H9 (cell line): ENCODE data around the gene TTC3. TPM values are rescaled to one million over a fixed set of nuclear protein-coding genes. Genes with fewer than 3 reads are reported as not detected.

ENCODE experiments used
- DNase-seq: peaks from one replicate; pipeline ENCODE4 v3.0.0-alpha.2; 2017
- H2AFZ ChIP-seq: one replicate; pipeline ENCODE4 v1.6.1; 2013; ENCODE audit warnings: mild to moderate bottlenecking, low read length, control low read depth, moderate library complexity
- H2AK5ac ChIP-seq: 2 replicates; pipeline ENCODE4 v1.6.1; 2013; ENCODE audit warnings: low read length, control low read depth, mixed read lengths; ENCODE audit not compliant: insufficient read length
- H2BK120ac ChIP-seq: one replicate; pipeline ENCODE4 v1.6.1; 2013; ENCODE audit warnings: low read depth, mild to moderate bottlenecking, low read length, control low read depth, inconsistent platforms; ENCODE audit not compliant: poor library complexity, severe bottlenecking
- H2BK12ac ChIP-seq: 2 replicates; pipeline ENCODE4 v1.6.1; 2013; ENCODE audit warnings: low read length, control low read depth, mixed read lengths, low read depth; ENCODE audit not compliant: insufficient read length
- H2BK15ac ChIP-seq: 2 replicates; pipeline ENCODE4 v1.6.1; 2013; ENCODE audit warnings: low read depth, low read length, control low read depth
- H2BK20ac ChIP-seq: one replicate; pipeline ENCODE4 v1.6.1; 2013; ENCODE audit warnings: low read depth, mild to moderate bottlenecking, low read length, control low read depth, inconsistent platforms; ENCODE audit not compliant: poor library complexity, severe bottlenecking
- H2BK5ac ChIP-seq: 2 replicates; pipeline ENCODE4 v1.6.1; 2013; ENCODE audit warnings: low read length, control low read depth, mixed read lengths; ENCODE audit not compliant: insufficient read length
- H3K14ac ChIP-seq: 2 replicates; pipeline ENCODE4 v1.6.1; 2013; ENCODE audit warnings: low read length, control low read depth; ENCODE audit not compliant: insufficient read depth
- H3K18ac ChIP-seq: 2 replicates; pipeline ENCODE4 v1.6.1; 2013; ENCODE audit warnings: low read depth, mild to moderate bottlenecking, mixed read lengths, low read length, control low read depth; ENCODE audit not compliant: insufficient read length
- H3K23ac ChIP-seq: 2 replicates; pipeline ENCODE4 v1.6.1; 2013; ENCODE audit warnings: low read length, control low read depth, mixed read lengths, low read depth; ENCODE audit not compliant: insufficient read length
- H3K23me2 ChIP-seq: 2 replicates; pipeline ENCODE4 v1.6.1; 2013; ENCODE audit warnings: low read depth, mild to moderate bottlenecking, mixed read lengths, low read length, control low read depth; ENCODE audit not compliant: insufficient read length, poor library complexity, severe bottlenecking
- H3K27ac ChIP-seq: 2 replicates; pipeline ENCODE4 v1.5.1; 2013; ENCODE audit warnings: low read length, control low read depth, mixed read lengths, low read depth; ENCODE audit not compliant: insufficient read length
- H3K27me3 ChIP-seq: 2 replicates; pipeline ENCODE4 v1.6.1; 2013; ENCODE audit warnings: low read length, control low read depth, inconsistent platforms; ENCODE audit not compliant: insufficient read depth
- H3K4ac ChIP-seq: 2 replicates; pipeline ENCODE4 v1.6.1; 2013; ENCODE audit warnings: low read depth, mild to moderate bottlenecking, control low read depth, inconsistent platforms, low read length, moderate library complexity
- H3K4me1 ChIP-seq: 2 replicates; pipeline ENCODE4 v1.6.1; 2013; ENCODE audit warnings: low read length, control low read depth, inconsistent platforms; ENCODE audit not compliant: insufficient read depth
- H3K4me2 ChIP-seq: 2 replicates; pipeline ENCODE4 v1.6.1; 2013; ENCODE audit warnings: low read length, control low read depth, mixed read lengths; ENCODE audit not compliant: insufficient read length, insufficient read depth
- H3K56ac ChIP-seq: 2 replicates; pipeline ENCODE4 v1.6.1; 2013; ENCODE audit warnings: low read depth, mild to moderate bottlenecking, mixed read lengths, low read length, control low read depth; ENCODE audit not compliant: insufficient read length
- H3K79me1 ChIP-seq: 2 replicates; pipeline ENCODE4 v1.6.1; 2013; ENCODE audit warnings: low read depth, mild to moderate bottlenecking, moderate library complexity, low read length, control low read depth, inconsistent platforms; ENCODE audit not compliant: insufficient read depth, poor library complexity, severe bottlenecking
- H3K79me2 ChIP-seq: 2 replicates; pipeline ENCODE4 v1.6.1; 2013; ENCODE audit warnings: low read length, control low read depth, inconsistent platforms; ENCODE audit not compliant: insufficient read depth
- H3K9ac ChIP-seq: 2 replicates; pipeline ENCODE4 v1.6.1; 2013; ENCODE audit warnings: low read length, control low read depth, mixed read lengths; ENCODE audit not compliant: insufficient read length; ENCODE audit errors: extremely low read depth
- H3K9me3 ChIP-seq: one replicate; pipeline ENCODE4 v1.6.1; 2013; ENCODE audit warnings: low read depth, low read length, inconsistent platforms; ENCODE audit not compliant: control insufficient read depth
- H3T11ph ChIP-seq: one replicate; pipeline ENCODE4 v1.6.1; 2013; ENCODE audit warnings: mild to moderate bottlenecking, low read length, control low read depth, inconsistent platforms
- H4K20me1 ChIP-seq: one replicate; pipeline ENCODE4 v1.6.1; 2013; ENCODE audit not compliant: control insufficient read depth, insufficient read length, insufficient read depth
- H4K5ac ChIP-seq: 2 replicates; pipeline ENCODE4 v1.6.1; 2013; ENCODE audit warnings: low read depth, mild to moderate bottlenecking, mixed read lengths, low read length, control low read depth; ENCODE audit not compliant: insufficient read length
- H4K8ac ChIP-seq: replicated peaks from 2 replicates; pipeline ENCODE4 v1.6.1; 2013; ENCODE audit warnings: low read length, control low read depth, mixed read lengths, low read depth; ENCODE audit not compliant: insufficient read length
- H4K91ac ChIP-seq: 2 replicates; pipeline ENCODE4 v1.6.1; 2013; ENCODE audit warnings: low read depth, mild to moderate bottlenecking, moderate library complexity, mixed read lengths, low read length, control low read depth; ENCODE audit not compliant: insufficient read length
- H3K27ac Mint-ChIP-seq, 3 experiments: 2 replicates in 2 of 3; 3 replicates in 1 of 3; pipeline ENCODE4 v1.8.0; 2020 to 2021; ENCODE audit warnings: mixed read lengths in 3 of 3, mild to moderate bottlenecking in 1 of 3, moderate library complexity in 1 of 3
- H3K27me3 Mint-ChIP-seq: 2 replicates; pipeline ENCODE4 v1.8.0; 2021; ENCODE audit warnings: low read depth, mild to moderate bottlenecking, moderate library complexity, mixed read lengths
- H3K36me3 Mint-ChIP-seq, 3 experiments: 2 replicates in 2 of 3; 3 replicates in 1 of 3; pipeline ENCODE4 v1.8.0; 2020 to 2021; ENCODE audit warnings: low read depth in 3 of 3, mixed read lengths in 3 of 3; ENCODE audit not compliant: insufficient read depth in 1 of 3
- H3K4me1 Mint-ChIP-seq, 2 experiments: 2 replicates each; pipeline ENCODE4 v1.8.0; 2020; ENCODE audit warnings: mixed read lengths in 2 of 2
- H3K4me3 Mint-ChIP-seq, 2 experiments: 2 replicates in 1 of 2; 3 replicates in 1 of 2; pipeline ENCODE4 v1.8.0; 2020 to 2021; ENCODE audit warnings: mild to moderate bottlenecking in 2 of 2, mixed read lengths in 2 of 2, moderate library complexity in 1 of 2
- H3K9me3 Mint-ChIP-seq, 2 experiments: 2 replicates in 1 of 2; 3 replicates in 1 of 2; pipeline ENCODE4 v1.8.0; 2020; ENCODE audit warnings: mild to moderate bottlenecking in 2 of 2, mixed read lengths in 2 of 2, moderate library complexity in 1 of 2
- WGBS: extraction: QIAGEN DNeasy Blood & Tissue Kit; methylation state at CpG from one replicate; pipeline ENCODE4 v1.1.7; 2013; ENCODE audit warnings: missing lambda C conversion rate, low lambda C conversion rate, mixed read lengths; ENCODE audit not compliant: insufficient read length; ENCODE audit errors: extremely low coverage; 5-methylcytosine and 5-hydroxymethylcytosine counted together
- total RNA-seq: library from RNA; stranded (reverse); gene quantifications from 2 replicates; pipeline ENCODE4 v1.2.1, GENCODE V29; 2021
- TF ChIP-seq, protein P1 (sequence below): fragments of 200-600 bp; sonication (generic); conservative IDR thresholded peaks from 3 replicates; pipeline ENCODE4 v1.8.0; 2021; ENCODE audit warnings: antibody characterized with exemption, mild to moderate bottlenecking

Gene TTC3
- total RNA-seq, 1 experiment from 2014 or later: 46.5 TPM

DNA sequence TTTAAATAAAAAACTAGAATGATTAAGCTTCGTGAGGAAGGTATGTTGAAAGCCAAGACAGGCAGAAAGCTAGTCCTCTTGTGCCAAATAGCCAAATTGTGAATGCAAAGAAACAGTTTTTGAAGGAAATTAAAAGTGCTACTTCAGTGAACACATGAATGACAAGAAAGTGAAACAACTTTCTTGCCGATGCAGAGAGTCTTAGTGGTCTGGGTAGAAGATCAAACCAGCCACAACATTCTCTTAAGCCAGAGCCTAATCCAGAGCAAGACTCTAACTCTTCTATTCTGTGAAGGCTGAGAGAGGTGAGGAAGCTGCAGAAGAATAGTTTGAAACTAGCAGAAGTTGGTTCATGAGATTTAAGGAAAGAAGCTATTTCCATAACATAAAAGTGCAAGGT is 63.2 kb downstream of the TTC3 start:
- TF ChIP-seq, protein P1, sequence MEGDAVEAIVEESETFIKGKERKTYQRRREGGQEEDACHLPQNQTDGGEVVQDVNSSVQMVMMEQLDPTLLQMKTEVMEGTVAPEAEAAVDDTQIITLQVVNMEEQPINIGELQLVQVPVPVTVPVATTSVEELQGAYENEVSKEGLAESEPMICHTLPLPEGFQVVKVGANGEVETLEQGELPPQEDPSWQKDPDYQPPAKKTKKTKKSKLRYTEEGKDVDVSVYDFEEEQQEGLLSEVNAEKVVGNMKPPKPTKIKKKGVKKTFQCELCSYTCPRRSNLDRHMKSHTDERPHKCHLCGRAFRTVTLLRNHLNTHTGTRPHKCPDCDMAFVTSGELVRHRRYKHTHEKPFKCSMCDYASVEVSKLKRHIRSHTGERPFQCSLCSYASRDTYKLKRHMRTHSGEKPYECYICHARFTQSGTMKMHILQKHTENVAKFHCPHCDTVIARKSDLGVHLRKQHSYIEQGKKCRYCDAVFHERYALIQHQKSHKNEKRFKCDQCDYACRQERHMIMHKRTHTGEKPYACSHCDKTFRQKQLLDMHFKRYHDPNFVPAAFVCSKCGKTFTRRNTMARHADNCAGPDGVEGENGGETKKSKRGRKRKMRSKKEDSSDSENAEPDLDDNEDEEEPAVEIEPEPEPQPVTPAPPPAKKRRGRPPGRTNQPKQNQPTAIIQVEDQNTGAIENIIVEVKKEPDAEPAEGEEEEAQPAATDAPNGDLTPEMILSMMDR: no peak
- H4K5ac ChIP-seq: no peak overlapping the region
- H2BK120ac ChIP-seq: no peak overlapping the region
- H3K79me2 ChIP-seq: no peaks in the 10 kb centered on the region
- DNase-seq: no peak
- no peak overlapping the region for H4K91ac ChIP-seq
- H3K56ac ChIP-seq: no peak overlapping the region
- no peak overlapping the region for H2BK20ac ChIP-seq
- H2BK15ac ChIP-seq: no peak overlapping the region
- no peak overlapping the region for H2BK5ac ChIP-seq
- no peak overlapping the region for H3K27ac ChIP-seq
- Mint-ChIP-seq H3K4me1 (peaks cover 15 to 16% of the 10 kb centered on the region in 2 experiments), H3K36me3 (peaks cover 21 to 43% (median 27%) of the 10 kb centered on the region in 3 experiments), H3K9me3 (no peaks in the 10 kb centered on the region), H3K27me3 (no peaks in the 10 kb centered on the region), H3K4me3 (no peak overlapping the region), H3K27ac (no peak overlapping the region)
- no peak overlapping the region for H4K8ac ChIP-seq
- H2BK12ac ChIP-seq: no peak overlapping the region
- H3K27me3 ChIP-seq: no peaks in the 10 kb centered on the region
- H3K9ac ChIP-seq: no peak overlapping the region
- no peaks in the 10 kb centered on the region for H3K9me3 ChIP-seq
- H3K14ac ChIP-seq: no peak overlapping the region
- no CpG with 5 or more reads among the region's 2 CpGs for WGBS
- no peaks in the 10 kb centered on the region for H4K20me1 ChIP-seq
- no peak overlapping the region for H2AK5ac ChIP-seq
- no peak overlapping the region for H3K4ac ChIP-seq
- no peaks in the 10 kb centered on the region for H3K4me1 ChIP-seq
- H3K18ac ChIP-seq: no peak overlapping the region
- no peak overlapping the region for H3K4me2 ChIP-seq
- no peak overlapping the region for H3K23ac ChIP-seq
- H3K23me2 ChIP-seq: no peaks in the 10 kb centered on the region
- H2AFZ ChIP-seq: no peak overlapping the region
- H3K79me1 ChIP-seq: no peaks in the 10 kb centered on the region
- H3T11ph ChIP-seq: no peak overlapping the region
